GM12878 (cell line): Measurements from ENCODE around the gene SHROOM3.

Source experiments
- CREB1 ChIP-seq: IDR thresholded peaks from 2 replicates; pipeline ENCODE4 v1.6.1; 2012; ENCODE audit warnings: low read depth, mild to moderate bottlenecking, inconsistent platforms
- CTCF ChIP-seq, 3 experiments: IDR thresholded peaks in 2 of 3; conservative IDR thresholded peaks in 1 of 3; 2 replicates each; pipeline ENCODE4 v1.5.1; 2011; ENCODE audit warnings: low read depth in 3 of 3, low read length in 3 of 3, mild to moderate bottlenecking in 3 of 3, control low read depth in 2 of 3, moderate library complexity in 2 of 3, inconsistent platforms in 1 of 3, mixed read lengths in 1 of 3; ENCODE audit not compliant: control insufficient read depth in 2 of 3, insufficient read depth in 1 of 3; ENCODE audit errors: extremely low read depth in 1 of 3
- EGR1 ChIP-seq, 2 experiments: IDR thresholded peaks; 1 replicate in 1 of 2; 2 replicates in 1 of 2; pipeline ENCODE4 v1.6.1; 2011 to 2012; ENCODE audit warnings: low read depth in 2 of 2, low read length in 2 of 2, borderline replicate concordance in 1 of 2, mild to moderate bottlenecking in 1 of 2, moderate library complexity in 1 of 2
- EP300 ChIP-seq, 2 experiments: fragments of 150-350 bp in 1 of 2; IDR thresholded peaks; 2 replicates each; pipeline ENCODE4 v1.6.1; 2011 to 2012; ENCODE audit warnings: low read depth in 2 of 2, low read length in 2 of 2, borderline replicate concordance in 1 of 2, improper control_type of control experiment in 1 of 2, inconsistent platforms in 1 of 2; ENCODE audit not compliant: control insufficient read depth in 1 of 2
- ESRRA ChIP-seq: IDR thresholded peaks from 2 replicates; pipeline ENCODE4 v1.6.1; 2012; ENCODE audit warnings: mild to moderate bottlenecking, low read length, improper control_type of control experiment
- EZH2 ChIP-seq: IDR thresholded peaks from 2 replicates; pipeline ENCODE4 v1.6.1; 2012; ENCODE audit warnings: low read depth, mild to moderate bottlenecking, control low read depth, inconsistent platforms, low read length, borderline replicate concordance; ENCODE audit not compliant: control insufficient read depth
- KDM1A ChIP-seq: fragments of 200-600 bp; sonication (generic); IDR thresholded peaks from 2 replicates; pipeline ENCODE4 v1.6.1; 2016; ENCODE audit warnings: borderline replicate concordance
- POLR2A ChIP-seq: IDR thresholded peaks from 2 replicates; pipeline ENCODE4 v1.6.1; 2011; ENCODE audit warnings: low read depth, mild to moderate bottlenecking, low read length
- REST ChIP-seq: IDR thresholded peaks from 2 replicates; pipeline ENCODE4 v1.6.1; 2012; ENCODE audit warnings: mild to moderate bottlenecking, low read depth, low read length
- TAF1 ChIP-seq: IDR thresholded peaks from 2 replicates; pipeline ENCODE4 v1.6.1; 2011; ENCODE audit warnings: mild to moderate bottlenecking, low read depth, low read length, borderline replicate concordance
- ZBTB11 ChIP-seq: fragments of 450-650 bp; formaldehyde crosslinking; IDR thresholded peaks from 2 replicates; pipeline ENCODE4 v1.5.0; 2022; ENCODE audit warnings: mild to moderate bottlenecking, missing genetic modification characterization
- ZSCAN29 ChIP-seq: fragments of 450-650 bp; IDR thresholded peaks from 2 replicates; pipeline ENCODE4 v1.6.1; 2017; ENCODE audit warnings: mild to moderate bottlenecking, moderate library complexity

GRCh38 chr4:76706581-76706980, 271.6 kb downstream of the SHROOM3 start:
- no peak for TF ChIP-seq EZH2
- no peak for TF ChIP-seq CTCF (IDR thresholded peaks at IDR 0.05 in 2 of 3, conservative IDR thresholded peaks at IDR 0.05 in 1 of 3; ENCODE audit: control insufficient read depth in 2 of 3, extremely low read depth in 1 of 3, insufficient read depth in 1 of 3, low read depth in 3 of 3, low read length in 3 of 3)
- no peak for TF ChIP-seq EP300 (IDR thresholded peaks at IDR 0.05; ENCODE audit: borderline replicate concordance in 1 of 2, control insufficient read depth in 1 of 2, low read depth in 2 of 2, low read length in 2 of 2)
- TF ChIP-seq REST: no peak
- no peak for TF ChIP-seq TAF1
- TF ChIP-seq CREB1: no peak
- TF ChIP-seq POLR2A: no peak
- no peak for TF ChIP-seq ZBTB11 (CRISPR knock-in tag)
- TF ChIP-seq KDM1A: no peak
- TF ChIP-seq ESRRA: no peak
- TF ChIP-seq ZSCAN29: no peak
- no peak for TF ChIP-seq EGR1 (IDR thresholded peaks at IDR 0.05; ENCODE audit: borderline replicate concordance in 1 of 2, low read depth in 2 of 2, low read length in 2 of 2)
